HS-27A (cell line): ENCODE results near the gene NOSTRIN.
"Not testable (repeated sequence)": the region's sequence is repeated elsewhere in the genome, so short reads cannot be mapped to it uniquely, and the experiment has no call there.

ENCODE experiments used
- DNase-seq: peaks from one replicate; pipeline ENCODE4 v3.0.0-alpha.2; 2012; ENCODE audit warnings: low read depth, missing footprints

The NOSTRIN gene, protein sequence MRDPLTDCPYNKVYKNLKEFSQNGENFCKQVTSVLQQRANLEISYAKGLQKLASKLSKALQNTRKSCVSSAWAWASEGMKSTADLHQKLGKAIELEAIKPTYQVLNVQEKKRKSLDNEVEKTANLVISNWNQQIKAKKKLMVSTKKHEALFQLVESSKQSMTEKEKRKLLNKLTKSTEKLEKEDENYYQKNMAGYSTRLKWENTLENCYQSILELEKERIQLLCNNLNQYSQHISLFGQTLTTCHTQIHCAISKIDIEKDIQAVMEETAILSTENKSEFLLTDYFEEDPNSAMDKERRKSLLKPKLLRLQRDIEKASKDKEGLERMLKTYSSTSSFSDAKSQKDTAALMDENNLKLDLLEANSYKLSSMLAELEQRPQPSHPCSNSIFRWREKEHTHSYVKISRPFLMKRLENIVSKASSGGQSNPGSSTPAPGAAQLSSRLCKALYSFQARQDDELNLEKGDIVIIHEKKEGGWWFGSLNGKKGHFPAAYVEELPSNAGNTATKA

DNA sequence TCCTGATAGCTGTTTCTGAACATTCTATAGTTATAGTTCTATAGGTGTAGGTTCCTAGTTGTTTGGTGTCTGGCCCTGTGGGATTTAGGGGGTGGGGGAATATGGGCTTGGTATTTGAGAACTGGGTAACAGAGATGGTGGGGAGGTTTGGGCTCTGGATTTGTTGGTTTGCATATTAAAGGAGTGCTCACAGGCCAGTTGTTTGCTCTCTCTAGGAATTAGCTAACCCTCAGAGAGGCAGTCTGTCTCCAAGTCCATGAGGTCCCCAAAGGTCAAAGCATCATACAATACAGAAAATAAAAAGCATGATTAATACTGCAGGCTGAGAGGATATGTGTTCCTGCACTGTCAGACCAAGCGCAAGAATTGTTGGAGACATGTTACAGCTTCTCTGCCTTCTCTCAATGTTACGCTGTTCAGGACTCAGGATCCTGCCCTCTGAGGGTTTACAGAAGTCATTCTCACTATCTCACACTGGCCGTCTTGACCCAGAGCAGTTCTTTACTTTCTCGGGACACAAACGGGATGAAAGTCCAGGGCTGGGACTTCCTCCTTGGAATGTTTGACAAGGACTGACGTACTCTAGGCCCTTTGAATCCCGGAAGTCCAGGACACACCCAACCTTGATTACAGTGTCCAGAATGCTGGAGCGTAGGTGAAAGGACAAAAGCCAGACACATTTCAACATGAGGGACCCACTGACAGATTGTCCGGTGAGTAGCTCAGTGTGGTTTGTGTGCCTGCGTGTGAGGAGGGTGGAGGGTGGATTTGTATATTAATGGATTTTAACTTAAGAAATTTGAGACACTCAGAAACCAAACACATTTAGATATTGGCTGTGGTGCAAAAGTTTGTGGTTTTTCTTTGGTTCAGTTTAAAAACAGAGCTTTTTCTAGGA lies at the start of gene NOSTRIN:
TSS of gene NOSTRIN (plus strand) at position 677 of the 898 bp plus-strand sequence. CDS start at position 687, 10 bp downstream.
- no peak for DNase-seq

DNA sequence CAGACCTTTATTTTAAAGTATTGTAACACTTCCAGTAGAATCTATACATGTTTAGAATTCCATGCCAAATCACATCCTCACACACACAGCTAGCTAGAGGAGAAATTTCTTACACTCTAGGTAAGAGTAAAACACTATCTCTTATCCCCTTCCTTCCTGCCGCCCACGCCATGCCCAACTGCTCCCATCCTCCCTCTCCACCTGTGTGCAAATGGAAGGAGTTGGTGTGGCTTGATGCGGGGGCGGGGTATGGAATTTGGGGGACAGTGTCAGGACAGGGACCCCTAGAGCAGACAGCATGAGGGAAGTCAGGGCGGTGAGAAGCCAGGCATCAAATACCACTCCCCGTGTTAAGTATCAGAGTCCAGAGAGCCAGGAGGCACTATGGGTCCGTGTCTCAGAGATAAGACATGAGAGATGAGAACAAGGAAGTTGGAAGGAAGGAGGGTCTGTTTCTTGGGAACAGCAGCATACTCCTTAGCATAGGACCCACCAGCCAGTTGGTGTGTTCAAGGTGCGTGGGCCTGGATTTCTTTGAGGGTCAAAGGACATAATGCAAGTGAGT lies 48.6 kb upstream of the NOSTRIN start:
- no peak for DNase-seq

DNA sequence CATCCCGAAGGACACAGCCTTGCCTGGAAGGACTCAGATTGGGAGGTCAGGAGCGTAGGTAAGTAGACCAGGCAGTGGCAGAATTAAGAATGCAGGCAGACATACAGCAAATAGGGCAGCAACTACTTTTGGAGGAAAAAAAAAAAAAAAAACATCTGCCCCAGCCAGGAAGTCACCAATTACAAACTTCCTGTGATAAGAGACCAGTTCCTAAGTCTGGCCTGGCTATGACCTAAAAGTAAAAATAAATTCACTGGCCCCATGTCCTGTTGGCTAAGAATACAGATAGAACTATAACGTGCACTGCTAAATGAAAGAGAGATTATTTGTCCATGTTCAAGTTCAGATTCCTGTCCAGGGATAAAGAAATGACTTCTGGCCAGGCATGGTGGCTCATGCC lies 45.2 kb upstream of the NOSTRIN start:
- DNase-seq = no peak

DNA sequence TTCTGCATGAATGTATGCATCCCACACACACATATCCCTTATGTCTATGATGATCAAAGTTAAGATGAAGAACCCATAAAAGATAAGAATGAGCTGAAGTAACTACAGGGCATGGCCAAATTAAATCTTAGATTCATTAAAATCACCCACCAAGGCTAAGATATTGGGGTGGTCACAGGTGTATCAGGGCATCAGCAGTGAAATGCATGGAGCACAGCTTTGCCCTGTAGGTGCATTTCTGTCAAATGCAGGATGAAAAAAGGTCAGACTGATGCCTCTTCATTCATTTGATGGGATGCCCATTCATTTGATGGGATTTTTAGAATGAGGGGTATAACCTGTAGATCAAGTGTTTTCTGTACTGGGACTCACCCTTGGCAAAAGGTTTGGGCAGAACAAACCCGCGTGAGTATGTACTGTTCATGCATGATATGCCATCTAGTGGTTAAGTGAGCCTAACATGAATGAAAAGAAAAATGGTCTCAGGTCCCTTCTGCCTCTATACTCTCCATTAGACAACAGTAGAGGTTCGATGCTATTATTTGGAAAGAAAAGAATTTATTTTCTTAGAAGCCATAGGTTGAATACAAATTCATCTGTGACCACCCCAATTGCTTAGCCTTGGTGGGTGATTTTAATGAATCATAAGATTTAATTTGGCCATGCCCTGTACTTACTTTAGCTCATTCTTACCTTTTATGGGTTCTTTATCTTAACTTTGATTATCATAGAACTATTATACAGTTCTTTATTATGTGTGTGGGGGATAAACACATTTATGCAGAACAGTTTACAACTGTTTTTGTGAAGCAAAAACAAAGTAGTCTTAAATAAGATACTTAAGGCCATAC lies 43.2 kb upstream of the NOSTRIN start:
- DNase-seq = no peak

DNA sequence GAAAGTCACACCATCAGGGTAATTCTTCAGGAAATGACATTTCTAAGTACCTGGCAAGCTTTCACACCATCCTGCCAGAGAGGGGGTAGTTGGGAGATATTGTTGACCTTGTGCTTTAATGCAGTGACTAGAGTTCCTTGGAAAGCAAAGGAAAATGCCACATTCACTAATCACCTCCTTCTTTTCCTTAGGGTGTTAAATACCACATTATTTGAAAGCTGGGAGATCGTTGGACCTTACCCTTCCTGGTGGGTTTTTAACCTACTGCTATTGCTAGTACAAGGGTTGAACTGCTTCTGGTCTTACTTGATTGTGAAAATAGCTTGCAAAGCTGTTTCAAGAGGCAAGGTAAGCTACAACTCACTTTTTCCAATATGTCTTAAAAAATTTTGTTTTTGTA lies 37.0 kb upstream of the NOSTRIN start:
- DNase-seq = no peak

DNA sequence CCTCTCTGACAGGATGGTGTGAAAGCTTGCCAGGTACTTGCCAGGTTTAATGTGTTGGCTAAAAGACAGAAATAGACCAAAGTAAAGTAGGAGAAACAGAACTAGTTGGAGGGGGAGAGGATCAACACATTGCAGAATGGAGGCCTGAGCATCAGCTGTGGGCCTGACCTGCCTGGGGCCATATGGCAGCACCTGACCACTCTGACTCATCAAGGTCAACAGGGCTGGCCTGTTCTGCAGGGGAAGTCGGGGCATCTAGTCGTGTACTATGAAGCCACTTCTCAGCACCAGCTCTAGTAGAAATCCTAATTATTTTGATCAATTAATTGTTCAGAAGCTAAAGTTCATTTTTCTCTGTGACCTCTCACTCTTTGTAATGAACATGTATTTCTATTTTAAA lies 35.8 kb upstream of the NOSTRIN start:
- no peak for DNase-seq

DNA sequence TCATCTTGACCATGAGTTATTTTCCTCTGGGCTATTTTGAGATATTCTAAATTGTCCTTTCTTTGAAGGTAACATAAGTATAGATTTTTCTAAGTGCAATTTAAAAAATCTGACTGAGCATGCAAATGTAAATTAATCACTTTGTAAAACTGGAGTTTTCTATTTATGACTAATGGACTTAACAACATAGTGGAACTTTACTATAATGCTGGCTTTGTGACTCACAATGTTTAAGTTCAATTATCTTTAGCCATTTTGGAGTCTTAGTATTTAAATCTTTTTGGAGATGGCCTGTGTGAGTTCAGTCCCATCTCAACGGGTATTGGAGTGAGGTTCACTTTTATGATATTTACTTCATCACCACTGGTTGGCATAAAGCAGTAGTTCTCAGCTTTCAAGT lies 35.2 kb upstream of the NOSTRIN start:
- no peak for DNase-seq

DNA sequence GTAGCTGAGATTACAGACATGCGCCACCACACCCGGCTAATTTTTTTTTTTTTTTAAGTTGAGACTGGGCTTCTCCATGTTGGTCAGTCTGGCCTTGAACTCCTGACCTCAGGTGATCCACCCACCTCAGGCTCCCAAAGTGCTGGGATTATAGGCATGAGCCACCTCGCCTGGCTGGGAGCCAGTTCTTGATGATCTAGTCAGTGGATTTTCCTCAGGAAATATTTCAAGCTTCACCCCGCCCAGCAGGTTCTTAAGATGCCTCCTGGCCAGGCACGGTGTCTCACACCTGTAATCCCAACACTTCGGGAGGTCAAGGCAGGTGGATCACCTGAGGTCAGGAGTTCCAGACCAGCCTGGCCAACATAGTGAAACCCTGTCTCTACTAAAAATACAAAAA lies 34.1 kb upstream of the NOSTRIN start:
- not testable (repeated sequence) for DNase-seq

DNA sequence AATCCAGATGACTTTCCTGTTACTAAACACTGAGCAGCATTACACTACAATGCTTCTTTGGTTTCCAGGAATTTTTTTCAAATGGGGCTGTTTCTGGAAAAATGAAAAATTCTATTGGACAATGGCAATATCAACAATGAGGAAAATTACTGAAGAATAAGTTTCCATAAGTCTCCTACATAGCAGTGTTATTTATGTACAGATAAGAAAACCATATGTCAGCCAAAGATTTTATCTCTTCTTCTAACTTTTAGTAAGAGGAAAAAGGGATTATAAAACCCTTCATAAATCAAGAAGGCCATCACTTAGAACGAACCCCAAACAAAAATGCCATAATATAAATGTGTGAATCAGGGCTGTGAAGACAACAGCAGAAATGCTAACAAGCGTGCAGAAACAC lies 31.6 kb upstream of the NOSTRIN start:
- DNase-seq = no peak

DNA sequence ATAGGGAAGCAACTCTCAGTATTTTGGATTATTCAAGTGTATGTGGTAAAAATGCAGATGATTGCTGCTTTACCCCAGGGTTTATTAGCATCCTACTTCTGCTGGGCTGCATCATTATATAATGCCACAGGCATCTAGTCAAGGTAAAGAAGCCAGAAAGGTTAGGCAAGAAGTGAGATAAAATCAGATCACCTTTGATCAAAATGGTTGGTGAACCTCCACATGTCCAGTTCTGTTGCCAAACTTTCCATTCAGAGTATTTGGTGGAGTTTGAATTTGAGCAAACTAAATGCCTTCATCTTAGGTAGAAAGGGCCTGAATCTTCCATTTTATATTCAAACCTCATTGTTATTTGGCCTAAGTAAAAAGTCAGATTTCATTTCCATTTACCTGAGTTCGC lies 29.7 kb upstream of the NOSTRIN start:
- no peak for DNase-seq

DNA sequence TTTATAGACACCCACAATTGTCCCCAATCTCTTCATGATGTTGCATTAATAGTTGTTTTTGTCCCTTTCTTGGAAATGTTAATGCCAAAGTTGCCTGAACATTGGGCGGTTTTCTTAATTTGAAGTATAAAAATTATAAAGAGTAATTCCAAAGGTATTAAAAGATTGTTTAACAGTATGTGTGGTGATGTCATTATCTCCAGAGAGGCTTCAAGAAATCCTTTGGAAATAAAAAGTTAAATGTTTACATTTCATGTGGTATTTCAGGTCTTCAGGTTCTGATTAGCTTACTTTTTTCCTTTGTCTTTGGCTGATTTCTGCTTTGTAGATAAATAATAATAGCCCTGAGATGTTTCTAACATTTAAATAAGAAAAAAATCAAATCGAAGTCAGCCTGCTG lies 29.3 kb upstream of the NOSTRIN start:
- DNase-seq = no peak

DNA sequence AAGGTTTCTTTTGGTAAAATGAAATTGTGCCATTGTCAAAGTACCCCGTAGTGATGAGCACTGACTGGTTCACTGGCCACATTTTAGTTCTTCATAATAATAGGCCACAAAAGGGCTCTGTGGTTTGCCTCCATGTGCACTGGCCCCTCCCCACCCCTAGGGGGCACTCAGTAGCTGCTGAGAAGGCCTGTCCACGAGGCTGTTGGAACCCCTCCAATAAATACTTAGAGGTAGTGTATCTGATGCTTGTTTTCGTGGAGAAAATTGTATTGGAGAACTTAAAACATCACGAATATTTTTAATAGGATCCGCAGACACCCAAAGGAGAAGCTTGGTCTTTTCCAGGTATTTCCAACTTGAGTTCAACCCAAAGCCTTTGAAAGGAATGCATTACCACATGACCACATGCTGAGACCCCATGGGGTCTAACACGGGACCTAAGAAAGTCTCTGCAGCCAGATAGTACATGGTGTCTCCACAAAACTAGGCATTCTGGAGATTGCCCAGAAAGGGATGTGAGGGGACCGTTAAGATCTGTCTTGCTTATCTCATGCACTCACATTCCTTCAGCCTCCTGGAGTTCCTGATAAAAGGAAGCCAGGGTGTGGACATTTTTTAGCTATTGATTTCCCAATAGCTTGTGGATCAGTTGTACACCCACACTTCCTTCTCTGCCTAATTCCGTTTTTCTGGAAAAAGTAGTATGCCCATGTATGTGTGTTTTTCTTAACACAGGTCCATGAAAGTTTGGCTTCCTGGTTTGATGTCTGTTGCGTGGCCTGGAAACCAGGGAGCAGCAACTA lies 28.5 kb upstream of the NOSTRIN start:
- DNase-seq = peak; percentile 19

DNA sequence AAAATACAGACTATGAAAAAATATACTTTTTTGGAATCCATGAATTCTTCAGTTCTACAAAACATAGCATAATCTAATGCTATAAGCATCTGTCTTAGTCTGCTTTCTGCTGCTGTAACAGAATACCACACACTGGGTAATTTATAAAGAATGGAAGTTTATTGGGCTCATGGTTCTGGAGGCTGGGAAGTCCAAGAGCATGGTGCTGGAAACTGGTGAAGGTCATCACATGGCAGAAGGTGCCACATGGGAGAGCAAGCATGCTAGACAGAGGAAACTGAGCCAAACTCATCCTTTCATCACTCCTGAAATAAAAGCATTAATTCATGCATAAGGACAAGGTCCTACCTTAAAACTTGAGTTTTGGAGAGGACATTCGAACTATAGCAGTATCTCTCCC lies 26.6 kb upstream of the NOSTRIN start:
- DNase-seq = no peak

DNA sequence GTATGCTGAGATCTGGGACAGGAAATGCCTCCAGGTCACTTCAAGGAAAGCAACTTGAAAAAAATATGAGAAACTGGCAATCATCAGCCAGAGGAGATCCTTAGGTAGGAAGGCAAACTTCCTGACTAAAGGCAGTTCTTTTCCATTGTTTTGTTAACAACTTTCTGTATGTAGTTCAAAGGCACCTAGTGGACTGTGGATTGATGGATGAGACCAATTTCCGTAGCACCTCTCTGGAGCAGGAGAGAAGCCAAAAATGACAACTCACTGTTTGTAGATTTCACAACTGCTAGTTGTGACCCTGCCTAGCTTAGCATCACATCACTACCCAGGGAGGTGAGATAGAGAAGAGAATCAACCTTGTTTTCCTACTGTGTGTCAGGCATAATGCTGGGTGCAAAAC lies 21.8 kb upstream of the NOSTRIN start:
- DNase-seq = no peak

DNA sequence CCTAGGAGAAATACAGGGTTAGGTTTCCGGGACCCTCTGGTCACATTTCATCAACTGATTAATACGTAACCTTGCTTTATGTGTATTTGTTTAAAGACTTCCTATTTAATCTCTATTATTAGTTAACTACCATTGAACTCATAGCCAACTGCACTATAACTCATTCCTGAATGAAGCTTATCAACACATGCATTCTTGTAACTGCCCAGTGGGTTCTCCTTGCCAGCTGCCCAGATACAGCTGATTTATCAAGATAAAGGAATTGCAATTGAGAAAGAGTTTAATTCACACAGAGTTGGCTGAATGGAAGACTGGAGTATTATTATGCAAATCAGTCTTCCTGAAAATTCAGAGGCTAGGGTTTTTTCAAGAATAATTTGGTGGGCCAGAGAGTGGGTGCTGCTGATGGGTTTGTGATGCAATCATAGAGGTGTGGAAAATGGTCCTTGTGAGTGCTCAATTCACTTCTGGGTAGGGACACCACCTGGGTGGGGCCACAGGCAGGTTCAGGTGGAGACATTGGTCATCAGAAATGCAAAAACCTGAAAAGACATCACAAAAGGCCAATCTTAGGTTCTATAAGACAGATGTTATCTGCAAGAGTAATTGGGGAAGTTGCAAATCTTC lies 21.1 kb upstream of the NOSTRIN start:
- DNase-seq = no peak

DNA sequence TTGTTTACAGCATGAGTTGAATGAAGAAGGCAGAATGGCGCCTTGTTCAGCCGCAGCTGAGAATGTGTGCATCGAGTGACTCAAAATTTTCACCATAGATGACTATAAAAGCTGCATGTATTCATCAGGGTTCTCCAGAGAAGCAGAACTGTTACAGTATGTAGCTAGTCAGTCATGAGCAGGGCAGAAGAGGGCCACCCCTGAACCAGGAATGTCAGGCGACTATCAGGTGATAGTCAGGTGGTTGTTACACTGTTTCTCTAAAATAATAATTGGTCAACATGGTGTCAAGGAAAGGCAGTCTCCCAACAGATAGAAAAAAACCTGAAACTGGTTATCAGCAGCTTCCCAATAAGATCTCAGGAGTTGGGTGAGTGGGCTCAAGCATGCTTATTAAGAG lies 20.2 kb upstream of the NOSTRIN start:
- no peak for DNase-seq

DNA sequence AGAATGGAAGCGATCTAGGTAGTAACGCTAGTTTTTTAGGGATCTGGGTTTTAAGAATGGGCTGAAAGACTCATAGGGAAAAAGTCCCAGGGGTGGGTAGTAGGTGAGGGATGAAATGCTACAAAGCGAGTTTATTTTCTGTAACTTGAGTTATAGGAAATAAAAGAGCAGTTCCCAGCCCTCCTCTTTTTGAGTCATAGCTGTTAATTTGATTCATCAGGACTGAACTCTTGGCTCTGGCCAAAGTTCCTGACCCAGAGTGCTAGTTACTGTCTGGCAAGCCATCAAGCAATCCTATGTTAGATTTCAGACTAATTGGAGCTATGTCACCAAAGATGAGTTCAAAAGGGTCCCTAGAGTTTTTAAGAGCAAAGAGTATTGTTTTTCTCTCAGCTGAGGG lies 17.4 kb upstream of the NOSTRIN start:
- DNase-seq = no peak

DNA sequence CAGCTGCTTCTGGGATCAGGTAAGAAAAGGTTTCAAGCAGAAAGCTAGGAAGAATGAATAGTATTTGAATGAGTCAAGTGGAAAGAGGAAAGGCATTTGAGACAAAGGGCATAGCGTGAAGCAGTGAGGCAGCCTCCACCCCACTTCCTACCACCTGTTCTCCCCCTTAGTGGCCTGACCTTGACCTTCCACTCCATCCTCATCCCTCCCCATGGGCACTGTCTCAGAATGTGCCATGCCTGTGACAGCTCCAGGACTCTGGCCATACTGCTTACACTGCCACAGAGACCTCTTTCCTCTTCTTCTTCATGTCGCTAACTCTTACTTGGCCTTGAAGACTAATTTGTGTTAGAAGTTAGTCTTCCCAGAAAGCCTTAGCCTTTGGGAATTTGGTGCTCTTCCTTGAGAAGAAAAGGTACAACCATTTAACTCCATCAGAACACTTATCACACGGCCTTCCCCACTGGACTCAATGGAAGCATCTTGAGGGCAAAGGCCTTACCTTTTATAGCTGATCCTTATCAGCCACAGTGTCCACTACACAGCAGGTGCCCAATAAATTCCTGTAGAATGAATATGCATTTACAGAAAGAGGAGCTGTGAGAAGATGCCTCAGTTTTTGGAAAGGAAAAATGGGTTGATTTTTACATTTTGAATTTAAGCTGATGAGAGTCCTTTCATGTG lies 15.2 kb upstream of the NOSTRIN start:
- DNase-seq = no peak

DNA sequence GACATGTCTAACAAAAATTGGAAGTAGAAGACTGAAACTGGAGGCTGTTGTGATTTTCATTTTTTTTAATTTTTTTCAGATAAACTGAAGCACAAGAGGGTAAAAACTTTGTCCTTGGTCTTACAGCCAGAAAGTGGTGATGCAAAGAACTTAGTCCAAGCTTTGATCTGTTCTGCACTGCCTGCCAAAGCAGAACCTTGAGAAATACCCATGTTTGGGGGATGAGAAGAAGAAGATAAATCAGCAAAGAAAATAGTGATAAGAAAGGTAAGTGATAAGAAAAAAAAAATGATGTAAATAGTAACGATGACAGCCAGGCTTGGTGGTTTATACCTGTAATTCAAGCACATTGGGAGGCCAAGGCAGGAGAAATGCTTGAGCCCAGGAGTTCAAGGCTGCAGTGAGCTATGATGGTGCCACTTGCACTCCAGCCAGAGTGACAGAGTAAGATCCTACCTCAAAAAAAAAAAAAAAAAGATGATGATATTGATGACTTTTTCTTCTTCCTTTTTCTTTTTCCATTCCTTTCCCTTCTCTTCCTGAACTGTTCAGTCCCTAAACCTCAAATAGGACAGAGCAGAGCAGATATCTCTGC lies 14.6 kb upstream of the NOSTRIN start:
- DNase-seq = no peak
